GM19324 (cell line): Measurements from ENCODE around the gene UGT2B7.
A peak's percentile ranks its signal among the peaks of the same experiment; 100 is the strongest.
"Not testable (repeated sequence)": the region's sequence is repeated elsewhere in the genome, so short reads cannot be mapped to it uniquely, and the experiment has no call there.

Experiments
- ATAC-seq: cut with Tn5 transposase; IDR thresholded peaks from one replicate; pipeline ENCODE4 v1.9.1; 2021; ENCODE audit warnings: mild to moderate bottlenecking, moderate library complexity; ENCODE audit not compliant: unreplicated experiment, low FRiP score

The UGT2B7 gene

GRCh38 chr4:69096111-69096656 is at the start of gene UGT2B7:
TSS of gene UGT2B7 (plus strand) at chr4:69096474. CDS start at chr4:69096521, 47 bp downstream.
- no peak for ATAC-seq

DNA sequence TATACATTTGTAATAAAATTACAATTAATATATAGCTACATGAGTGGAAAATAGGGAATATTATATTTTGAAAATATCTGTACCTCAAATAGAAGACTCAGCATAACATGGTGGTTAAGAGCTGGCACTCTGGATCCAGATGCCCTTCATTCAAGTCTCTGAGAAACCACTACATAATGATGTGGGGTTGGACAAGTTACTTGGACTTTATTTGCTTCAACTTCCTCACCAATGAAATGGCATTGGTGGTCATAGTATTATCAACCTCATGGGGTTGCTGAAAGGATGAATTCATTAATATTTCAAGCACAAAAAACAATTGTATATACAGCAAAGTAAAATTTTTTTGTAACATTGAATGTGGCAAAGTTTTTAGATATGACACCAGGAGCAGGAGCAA is 46.4 kb upstream of the UGT2B7 start:
- ATAC-seq, result no peak

GRCh38 chr4:69050853-69051575 is 45.3 kb upstream of the UGT2B7 start:
- ATAC-seq, result peak; percentile 60

- ATAC-seq, result peak; percentile 32
Observed at GRCh38 chr4:69051576-69051943, 44.7 kb upstream of the UGT2B7 start.

DNA sequence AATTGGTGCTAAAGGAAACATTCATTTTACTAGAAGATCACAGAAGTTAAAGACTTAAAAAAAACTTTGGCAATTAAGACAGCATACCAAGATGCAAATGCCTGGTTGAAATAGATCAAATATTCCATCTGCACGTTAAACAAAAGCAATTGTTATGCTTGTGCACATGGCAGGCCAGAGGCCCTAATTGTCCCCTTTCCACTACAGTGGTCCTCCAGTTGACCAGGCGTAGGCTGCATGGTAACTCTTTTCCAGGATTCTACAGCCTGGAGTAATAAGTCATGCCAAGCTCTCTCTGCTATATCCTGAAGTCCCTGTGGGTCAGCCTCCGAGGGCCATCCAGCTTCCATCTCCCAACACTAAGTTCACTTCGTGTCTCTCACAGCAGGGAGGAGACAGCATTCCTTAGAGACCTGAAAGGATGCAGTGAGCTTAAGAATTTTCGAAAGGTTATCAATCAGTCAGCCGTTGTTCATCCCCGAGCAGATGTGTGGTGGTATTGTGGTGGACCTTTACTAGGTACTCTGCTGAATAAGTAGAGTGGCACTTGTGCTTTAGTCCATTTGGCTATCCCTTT is 42.9 kb upstream of the UGT2B7 start:
- ATAC-seq, result not testable (repeated sequence)

- ATAC-seq, result not testable (repeated sequence)
Observed at GRCh38 chr4:69054033-69054432, 42.2 kb upstream of the UGT2B7 start.

DNA sequence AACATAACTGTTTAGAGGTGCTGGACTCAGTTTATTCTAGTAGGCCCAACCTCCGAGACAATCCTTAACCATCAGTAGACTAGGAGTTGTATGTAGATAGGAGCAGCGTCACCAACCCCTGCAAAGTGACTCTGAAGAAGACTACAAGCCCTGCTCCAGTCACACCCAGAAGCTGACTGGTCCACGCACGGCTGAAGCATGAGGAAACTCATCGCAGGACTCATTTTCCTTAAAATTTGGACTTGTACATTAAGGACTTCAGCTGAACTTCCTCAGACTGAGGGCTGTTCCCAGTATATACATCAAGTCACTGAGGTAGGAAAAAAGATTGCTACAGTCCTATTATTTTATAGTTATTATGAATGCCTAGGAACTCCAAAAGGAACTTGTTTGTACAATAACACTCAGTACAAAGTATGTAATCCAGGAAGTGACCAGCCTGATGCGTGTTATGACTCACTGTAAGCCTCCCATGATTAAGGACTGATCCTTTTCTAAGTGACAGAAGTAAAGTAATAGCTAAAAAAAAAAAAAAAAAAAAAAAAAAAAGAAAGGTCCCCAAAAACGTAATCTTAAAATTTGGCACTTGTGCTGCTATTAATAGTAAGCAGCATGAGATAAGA is 41.6 kb upstream of the UGT2B7 start:
- ATAC-seq, result no peak

DNA sequence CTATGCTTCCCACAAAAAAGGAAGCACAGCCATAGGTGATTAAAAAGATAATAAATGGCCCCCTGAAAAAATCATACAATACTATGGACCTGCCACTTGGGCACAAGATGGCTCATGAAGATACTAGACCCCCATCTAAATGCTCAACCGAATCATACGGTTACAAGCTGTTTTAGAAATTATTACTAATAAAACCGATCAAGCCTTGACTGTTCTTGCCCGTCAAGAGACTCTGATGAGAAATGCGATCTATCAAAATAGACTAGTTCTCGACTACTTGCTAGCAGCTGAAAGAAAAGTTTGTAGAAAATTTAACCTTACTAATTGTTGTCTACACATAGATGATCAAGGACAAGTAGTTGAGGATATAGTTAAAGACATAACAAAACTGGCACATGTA is 40.1 kb upstream of the UGT2B7 start:
- ATAC-seq, result no peak

GRCh38 chr4:69056921-69057550 is 39.2 kb upstream of the UGT2B7 start:
- peak; percentile 16 for ATAC-seq

DNA sequence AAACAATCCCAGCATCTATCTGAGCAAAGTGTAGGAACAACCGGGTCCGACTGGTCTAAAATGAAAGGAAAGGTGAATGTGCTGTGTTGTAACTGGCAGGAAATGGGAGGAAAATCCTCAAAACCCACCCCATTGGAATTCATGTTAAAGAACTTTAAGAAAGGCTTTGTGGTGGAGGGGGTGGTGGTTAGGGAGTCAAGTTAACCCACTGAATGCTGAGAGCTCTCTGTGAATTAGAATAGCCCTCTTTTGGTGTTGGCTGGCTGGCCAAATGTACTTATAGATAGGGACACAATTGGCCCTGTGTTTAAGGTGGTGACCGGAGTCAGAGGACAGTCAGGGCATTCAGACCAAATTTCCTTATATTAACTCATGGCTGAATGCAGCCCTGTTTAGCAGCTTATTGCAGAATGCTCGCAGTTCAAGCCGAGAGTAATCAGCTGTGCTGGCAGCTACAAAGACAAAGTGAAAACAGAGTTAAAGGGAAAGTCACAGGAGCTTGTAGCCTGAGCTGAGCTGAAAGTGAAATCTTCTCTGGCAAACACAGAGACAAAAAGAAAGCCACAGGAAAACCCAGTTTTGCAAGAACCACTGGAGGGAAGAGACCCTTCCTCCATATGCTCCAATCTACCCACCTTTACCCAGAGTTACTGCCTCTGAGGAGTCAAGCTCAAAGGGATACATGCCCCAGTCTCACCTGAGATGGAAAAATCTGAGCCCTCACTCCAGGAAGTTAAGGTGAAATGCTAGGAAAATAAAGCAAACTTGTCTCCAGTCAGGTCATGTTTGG is 38.5 kb upstream of the UGT2B7 start:
- ATAC-seq, result peak; percentile 81

DNA sequence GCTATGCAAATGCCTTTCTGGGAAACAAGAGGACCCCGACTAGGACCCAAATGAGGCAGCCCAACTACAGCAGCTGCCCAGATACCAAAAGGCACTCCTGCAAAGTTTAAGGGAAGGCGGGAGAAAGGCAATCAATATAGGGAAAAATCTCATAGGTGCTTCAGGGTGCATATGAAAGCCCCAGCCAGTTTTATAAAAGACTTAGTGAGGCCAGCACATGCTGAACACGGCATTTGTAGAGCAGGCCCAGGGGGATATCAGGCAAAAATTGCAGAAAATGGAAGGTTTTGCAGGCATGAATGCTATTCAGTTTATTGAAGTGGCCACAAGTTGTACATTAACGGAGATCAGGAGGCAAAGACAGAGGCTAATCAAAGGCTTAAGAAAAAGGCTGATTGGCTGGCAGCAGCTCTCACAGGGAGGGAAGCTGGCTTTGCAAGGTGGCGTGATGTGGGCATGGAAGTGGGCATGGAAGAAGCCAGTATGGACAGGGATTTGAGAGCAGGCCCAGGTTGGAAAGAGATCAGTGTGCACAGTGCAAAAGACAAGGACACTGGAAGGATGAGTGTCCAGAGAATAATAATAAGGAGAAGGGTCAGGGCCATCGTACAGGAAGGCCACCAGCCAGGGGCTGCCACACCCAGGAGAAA is 37.7 kb upstream of the UGT2B7 start:
- no peak for ATAC-seq

DNA sequence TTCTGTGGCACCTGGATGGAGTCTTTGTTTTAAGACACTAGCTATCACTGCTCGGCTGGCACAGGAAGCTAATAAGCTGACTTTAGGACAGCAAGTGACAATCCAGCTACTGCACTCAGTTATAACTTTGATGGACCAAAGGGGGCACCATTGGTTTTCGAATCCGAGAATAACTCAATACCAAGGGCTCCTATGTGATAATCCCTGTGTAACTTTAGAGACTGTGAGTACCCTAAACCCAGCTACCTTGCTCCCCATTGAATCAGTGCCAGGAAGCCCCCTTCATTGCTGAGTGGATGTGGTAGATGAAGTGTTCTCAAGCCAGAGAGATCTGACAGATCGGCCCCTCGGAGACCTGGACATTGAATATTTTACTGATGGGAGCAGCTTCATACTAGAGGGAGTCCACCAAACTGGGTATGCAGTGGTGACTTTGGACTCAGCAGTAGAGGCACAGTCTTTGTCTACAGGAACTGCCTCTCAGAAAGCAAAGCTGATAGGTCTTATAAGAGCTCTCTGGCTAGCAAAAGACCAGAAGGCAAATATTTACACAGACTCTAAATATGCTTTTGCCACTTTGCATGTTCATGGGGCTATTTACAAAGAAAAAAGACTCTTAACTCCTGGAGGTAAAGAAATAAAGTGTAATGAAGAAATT is 35.5 kb upstream of the UGT2B7 start:
- no peak for ATAC-seq

- ATAC-seq, result no peak
Observed at GRCh38 chr4:69064391-69064790, 31.9 kb upstream of the UGT2B7 start.

GRCh38 chr4:69066945-69067344 is 29.3 kb upstream of the UGT2B7 start:
- no peak for ATAC-seq

DNA sequence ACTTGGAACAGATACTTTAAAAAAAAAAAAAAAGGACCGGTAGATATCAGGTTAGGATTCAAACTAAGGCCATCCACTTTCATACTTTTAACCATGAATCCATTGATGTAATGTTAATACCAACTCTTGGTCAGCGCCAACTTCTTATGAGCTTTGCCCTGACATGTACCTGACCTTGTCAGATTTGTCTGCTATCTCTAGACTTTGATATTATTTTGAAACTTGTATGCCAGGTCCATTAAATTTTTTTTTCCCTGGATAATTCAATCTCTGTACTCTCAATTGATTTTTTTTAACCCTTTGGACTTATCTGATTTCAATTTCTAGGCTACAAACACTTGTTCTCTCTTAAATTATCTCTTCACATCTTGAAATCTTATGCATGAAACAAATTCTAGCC is 27.2 kb upstream of the UGT2B7 start:
- ATAC-seq, result no peak

DNA sequence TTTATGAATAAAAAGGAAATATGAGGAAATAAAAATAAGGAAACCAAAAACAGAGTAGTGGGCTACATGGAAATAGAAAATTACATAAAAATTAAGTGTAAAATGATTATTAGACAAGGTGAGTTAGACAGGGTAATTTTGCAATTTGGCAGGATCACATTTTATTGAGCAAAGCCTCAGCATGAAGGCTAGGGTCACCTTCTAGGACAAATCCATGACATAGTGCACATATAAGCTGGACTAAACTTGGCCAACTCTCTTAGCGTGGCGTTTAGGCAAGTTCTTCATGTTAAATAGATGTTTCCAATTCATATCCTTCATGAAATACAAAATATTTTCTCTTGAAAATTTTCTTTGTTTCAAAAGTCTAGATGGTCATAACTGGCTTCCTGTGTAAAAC is 25.7 kb upstream of the UGT2B7 start:
- no peak for ATAC-seq

- no peak for ATAC-seq
Observed at GRCh38 chr4:69071286-69071685, 25.0 kb upstream of the UGT2B7 start.

- ATAC-seq, result no peak
Observed at GRCh38 chr4:69073375-69073774, 22.9 kb upstream of the UGT2B7 start.

GRCh38 chr4:69075061-69075792 is 21.0 kb upstream of the UGT2B7 start:
- no peak for ATAC-seq
